ENCODE data around the gene CRHR2. TPM values are rescaled to one million over a fixed set of nuclear protein-coding genes. Genes with fewer than 3 reads are reported as not detected.

Gene CRHR2
- total and polyA plus RNA-seq, 4 donors: 0.02 to 0.20 TPM; not detected in 2

DNA sequence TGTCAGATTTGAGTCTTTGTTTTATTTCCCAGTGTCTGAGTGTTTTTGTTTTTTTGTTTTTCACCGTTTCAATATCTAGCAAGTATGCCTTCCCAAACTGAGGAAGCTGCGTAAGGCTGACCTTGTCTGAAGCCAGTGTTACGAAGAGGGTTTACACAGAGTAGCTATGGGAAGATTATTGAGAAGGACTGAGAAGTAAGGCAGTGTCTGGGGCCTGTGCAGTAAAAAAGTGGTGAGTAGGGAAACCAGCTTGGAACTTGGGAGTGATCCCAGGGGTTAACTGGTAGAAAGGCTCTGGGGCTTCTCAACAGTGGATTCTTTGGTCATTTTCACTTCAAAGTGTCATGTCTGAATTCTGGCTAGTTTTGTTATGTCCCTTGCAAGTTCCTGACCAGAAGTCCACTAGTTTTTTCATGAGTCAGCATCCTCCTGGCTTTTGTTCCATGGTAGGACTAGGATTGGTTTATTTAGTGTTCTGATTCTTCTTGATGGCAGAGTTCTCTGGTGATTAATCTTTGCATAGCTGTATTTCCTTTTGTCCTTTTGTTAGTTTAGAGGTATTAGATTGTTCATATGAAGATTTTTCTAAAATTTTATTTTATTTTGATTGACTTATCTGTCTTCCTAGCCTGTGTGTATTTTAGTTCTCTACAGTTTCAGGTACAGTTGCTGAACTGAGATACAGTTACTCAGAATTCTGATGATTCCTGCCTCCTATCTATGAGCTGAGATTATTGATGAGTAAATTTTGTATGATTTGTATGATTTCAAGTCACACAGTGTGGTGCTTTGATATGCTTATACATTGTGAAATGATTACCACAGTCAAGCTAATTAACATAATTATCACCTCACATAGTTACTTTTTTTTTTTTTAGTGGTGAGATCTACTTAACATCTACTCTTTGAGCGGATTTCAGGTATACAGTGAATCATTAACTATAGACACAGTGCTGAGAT is 68.6 kb downstream of the CRHR2 start:
- Histone ChIP-seq H3K4me3 (no peak overlapping the region), H3K9ac (ENCODE audit: insufficient read depth in 1 of 2, low read length in 2 of 2) (no peak overlapping the region), H3K27ac (ENCODE audit: low read depth in 1 of 2, low read length in 1 of 2) (no peak overlapping the region), H3K27me3 (ENCODE audit: control insufficient read depth in 3 of 3, insufficient read depth in 3 of 3, low read length in 2 of 3) (no peaks in the 10 kb centered on the region), H3K9me3 (ENCODE audit: control insufficient read depth in 4 of 4, insufficient read depth in 3 of 4, low read length in 3 of 4) (no peaks in the 10 kb centered on the region), H3K36me3 (ENCODE audit: control insufficient read depth in 4 of 4, insufficient read depth in 4 of 4, low read length in 4 of 4) (peaks cover 24 to 45% (median 41%) of the 10 kb centered on the region in 4 donors), H3K4me1 (ENCODE audit: control insufficient read depth in 5 of 5, insufficient read depth in 5 of 5, low read length in 5 of 5) (peaks cover 0 to 5% (median 1%) of the 10 kb centered on the region in 5 donors)
- WGBS, 2 donors: 91 to 97% methylated on average over 4 of the region's 4 CpGs
- ATAC-seq (ENCODE audit: insufficient read depth, low FRiP score) (no peak), DNase-seq (no peak)
- TF ChIP-seq, protein P1, sequence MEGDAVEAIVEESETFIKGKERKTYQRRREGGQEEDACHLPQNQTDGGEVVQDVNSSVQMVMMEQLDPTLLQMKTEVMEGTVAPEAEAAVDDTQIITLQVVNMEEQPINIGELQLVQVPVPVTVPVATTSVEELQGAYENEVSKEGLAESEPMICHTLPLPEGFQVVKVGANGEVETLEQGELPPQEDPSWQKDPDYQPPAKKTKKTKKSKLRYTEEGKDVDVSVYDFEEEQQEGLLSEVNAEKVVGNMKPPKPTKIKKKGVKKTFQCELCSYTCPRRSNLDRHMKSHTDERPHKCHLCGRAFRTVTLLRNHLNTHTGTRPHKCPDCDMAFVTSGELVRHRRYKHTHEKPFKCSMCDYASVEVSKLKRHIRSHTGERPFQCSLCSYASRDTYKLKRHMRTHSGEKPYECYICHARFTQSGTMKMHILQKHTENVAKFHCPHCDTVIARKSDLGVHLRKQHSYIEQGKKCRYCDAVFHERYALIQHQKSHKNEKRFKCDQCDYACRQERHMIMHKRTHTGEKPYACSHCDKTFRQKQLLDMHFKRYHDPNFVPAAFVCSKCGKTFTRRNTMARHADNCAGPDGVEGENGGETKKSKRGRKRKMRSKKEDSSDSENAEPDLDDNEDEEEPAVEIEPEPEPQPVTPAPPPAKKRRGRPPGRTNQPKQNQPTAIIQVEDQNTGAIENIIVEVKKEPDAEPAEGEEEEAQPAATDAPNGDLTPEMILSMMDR (IDR thresholded peaks at IDR 0.05; ENCODE audit: control extremely low read depth, extremely low read depth): no peak

DNA sequence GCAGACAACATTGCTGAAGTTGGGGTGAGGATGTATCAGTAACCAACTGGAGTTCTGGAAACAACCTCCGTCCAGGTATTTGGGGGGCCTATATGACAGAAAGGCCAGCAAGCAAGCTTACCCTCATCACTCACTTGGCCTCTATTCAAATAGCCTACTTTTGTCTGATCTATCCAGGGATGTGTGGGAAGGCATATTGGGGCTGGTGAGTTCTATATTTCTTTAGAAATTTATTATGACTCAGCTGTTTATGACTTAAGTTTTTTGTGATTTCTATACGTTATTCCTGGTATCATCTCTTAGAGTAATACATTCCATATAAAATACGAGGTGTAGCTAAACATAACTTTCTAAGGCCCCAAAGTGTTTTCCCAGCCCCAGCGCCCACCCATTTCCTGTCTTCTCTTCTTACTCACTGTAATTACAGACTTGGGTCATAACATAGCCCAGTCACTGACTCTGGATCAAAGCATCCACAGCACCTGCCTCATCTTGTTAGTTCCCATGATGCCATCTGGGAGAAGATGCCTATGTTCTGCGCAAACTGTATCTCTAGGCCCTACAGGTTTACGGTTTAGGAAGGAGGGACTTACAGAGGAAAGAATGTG is 69.5 kb downstream of the CRHR2 start:
- H3K27ac ChIP-seq (ENCODE audit: low read depth in 1 of 2, low read length in 1 of 2): no peak overlapping the region
- peaks cover 0 to 5% (median 1%) of the 10 kb centered on the region in 5 donors for H3K4me1 ChIP-seq (ENCODE audit: control insufficient read depth in 5 of 5, insufficient read depth in 5 of 5, low read length in 5 of 5)
- no peaks in the 10 kb centered on the region for H3K27me3 ChIP-seq (ENCODE audit: control insufficient read depth in 3 of 3, insufficient read depth in 3 of 3, low read length in 2 of 3)
- 93 to 96% methylated on average over 6 of the region's 6 CpGs for WGBS, 2 donors
- no peak overlapping the region for H3K4me3 ChIP-seq
- no peak overlapping the region for H3K9ac ChIP-seq (ENCODE audit: insufficient read depth in 1 of 2, low read length in 2 of 2)
- no peaks in the 10 kb centered on the region for H3K9me3 ChIP-seq (ENCODE audit: control insufficient read depth in 4 of 4, insufficient read depth in 3 of 4, low read length in 3 of 4)
- TF ChIP-seq, protein P1 (IDR thresholded peaks at IDR 0.05; ENCODE audit: control extremely low read depth, extremely low read depth): no peak
- peaks cover 21 to 48% (median 40%) of the 10 kb centered on the region in 4 donors for H3K36me3 ChIP-seq (ENCODE audit: control insufficient read depth in 4 of 4, insufficient read depth in 4 of 4, low read length in 4 of 4)
- no peak for ATAC-seq (ENCODE audit: insufficient read depth, low FRiP score)
- no peak for DNase-seq

DNA sequence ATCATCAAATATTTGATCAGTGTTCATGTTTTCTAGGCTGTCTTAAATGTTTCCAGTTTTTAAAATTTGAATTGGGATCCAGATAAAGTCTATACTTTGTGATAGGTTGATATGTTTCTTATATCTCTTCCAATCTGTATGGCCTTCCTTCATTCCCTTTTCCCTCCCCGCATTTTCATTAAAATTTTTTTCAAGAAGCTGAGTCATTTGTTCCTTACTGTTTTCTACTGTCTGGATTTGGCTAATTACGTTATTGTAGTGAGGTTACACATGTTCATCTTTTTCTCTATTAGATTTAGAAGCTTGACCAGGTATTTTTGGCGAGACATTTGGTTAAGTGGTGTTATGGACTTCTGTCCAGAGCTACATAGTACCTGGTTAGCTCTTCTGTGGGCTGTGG is 76.4 kb downstream of the CRHR2 start:
- ATAC-seq (ENCODE audit: insufficient read depth, low FRiP score) (no peak), DNase-seq (no peak)
- TF ChIP-seq, protein P1 (IDR thresholded peaks at IDR 0.05; ENCODE audit: control extremely low read depth, extremely low read depth): no peak
- Histone ChIP-seq H3K9ac (ENCODE audit: insufficient read depth in 1 of 2, low read length in 2 of 2) (no peak overlapping the region), H3K9me3 (ENCODE audit: control insufficient read depth in 4 of 4, insufficient read depth in 3 of 4, low read length in 3 of 4) (no peaks in the 10 kb centered on the region), H3K36me3 (ENCODE audit: control insufficient read depth in 4 of 4, insufficient read depth in 4 of 4, low read length in 4 of 4) (peaks cover 7 to 43% (median 22%) of the 10 kb centered on the region in 4 donors), H3K4me1 (ENCODE audit: control insufficient read depth in 5 of 5, insufficient read depth in 5 of 5, low read length in 5 of 5) (no peaks in the 10 kb centered on the region), H3K27ac (ENCODE audit: low read depth in 1 of 2, low read length in 1 of 2) (no peak overlapping the region), H3K4me3 (no peak overlapping the region), H3K27me3 (ENCODE audit: control insufficient read depth in 3 of 3, insufficient read depth in 3 of 3, low read length in 2 of 3) (no peaks in the 10 kb centered on the region)
- WGBS, 2 donors: 96% methylated on average over 3 of the region's 3 CpGs

All from lung (tissue), 12 donors.